GM19025 (cell line): ENCODE data around the gene GOLGA6L10.
A peak's percentile ranks its signal among the peaks of the same experiment; 100 is the strongest.
"Not testable (repeated sequence)": the region's sequence is repeated elsewhere in the genome, so short reads cannot be mapped to it uniquely, and the experiment has no call there.

ENCODE experiments used
- ATAC-seq: cut with Tn5 transposase; IDR thresholded peaks from one replicate; pipeline ENCODE4 v1.9.1; 2021; ENCODE audit warnings: mild to moderate bottlenecking, low read depth, moderate library complexity; ENCODE audit not compliant: unreplicated experiment

The GOLGA6L10 gene

GRCh38 chr15:82349375-82349774 is at the start of gene GOLGA6L10:
Gene GOLGA6L10 (minus strand): TSS chr15:82349475. CDS start chr15:82349375, 100 bp downstream.
- not testable (repeated sequence) for ATAC-seq

- no peak for ATAC-seq
Measured at GRCh38 chr15:82398785-82399184, 49.5 kb upstream of the GOLGA6L10 start.

- no peak for ATAC-seq
Measured at GRCh38 chr15:82397817-82398216, 48.5 kb upstream of the GOLGA6L10 start.

- ATAC-seq, result not testable (repeated sequence)
Measured at GRCh38 chr15:82395788-82396187, 46.5 kb upstream of the GOLGA6L10 start.

GRCh38 chr15:82393671-82394070 is 44.4 kb upstream of the GOLGA6L10 start:
- no peak for ATAC-seq

- not testable (repeated sequence) for ATAC-seq
Measured at GRCh38 chr15:82392077-82392476, 42.8 kb upstream of the GOLGA6L10 start.

- ATAC-seq, result not testable (repeated sequence)
Measured at GRCh38 chr15:82390152-82390551, 40.9 kb upstream of the GOLGA6L10 start.

- not testable (repeated sequence) for ATAC-seq
Measured at GRCh38 chr15:82387209-82387608, 37.9 kb upstream of the GOLGA6L10 start.

- ATAC-seq, result not testable (repeated sequence)
Measured at GRCh38 chr15:82381330-82381955, 32.2 kb upstream of the GOLGA6L10 start.

- not testable (repeated sequence) for ATAC-seq
Measured at GRCh38 chr15:82379552-82379951, 30.3 kb upstream of the GOLGA6L10 start.

GRCh38 chr15:82373661-82374060 is 24.4 kb upstream of the GOLGA6L10 start:
- ATAC-seq, result not testable (repeated sequence)

GRCh38 chr15:82371656-82372055 is 22.4 kb upstream of the GOLGA6L10 start:
- no peak for ATAC-seq

GRCh38 chr15:82367790-82368189 is 18.5 kb upstream of the GOLGA6L10 start:
- not testable (repeated sequence) for ATAC-seq

- ATAC-seq, result peak; percentile 94
Measured at GRCh38 chr15:82365692-82366323, 16.5 kb upstream of the GOLGA6L10 start.

GRCh38 chr15:82364548-82364947 is 15.3 kb upstream of the GOLGA6L10 start:
- ATAC-seq, result not testable (repeated sequence)

GRCh38 chr15:82362790-82363189 is 13.5 kb upstream of the GOLGA6L10 start:
- ATAC-seq, result not testable (repeated sequence)

- not testable (repeated sequence) for ATAC-seq
Measured at GRCh38 chr15:82360618-82361017, 11.3 kb upstream of the GOLGA6L10 start.

- not testable (repeated sequence) for ATAC-seq
Measured at GRCh38 chr15:82355055-82355454, 5.8 kb upstream of the GOLGA6L10 start.

- ATAC-seq, result not testable (repeated sequence)
Measured at GRCh38 chr15:82354546-82354945, 5.3 kb upstream of the GOLGA6L10 start.

GRCh38 chr15:82347645-82348044 is 1.6 kb downstream of the GOLGA6L10 start:
- not testable (repeated sequence) for ATAC-seq

GRCh38 chr15:82345176-82345575 is 4.1 kb downstream of the GOLGA6L10 start:
- not testable (repeated sequence) for ATAC-seq

- ATAC-seq, result not testable (repeated sequence)
Measured at GRCh38 chr15:82344421-82344820, 4.9 kb downstream of the GOLGA6L10 start.
